ENCODE results near the gene BRDT.

GRCh38 chr1:92017656-92018055 lies 68.5 kb downstream of the BRDT start:
- TF ChIP-seq POLR2AphosphoS5 (IDR thresholded peaks at IDR 0.05; ENCODE audit: borderline replicate concordance, low read depth, low read length) (no peak; the same call in 1 of the 2 replicates), EZH2 (IDR thresholded peaks at IDR 0.05) (no peak), FOXP2 (optimal IDR thresholded peaks at IDR 0.05; ENCODE audit: control extremely low read depth, extremely low read length, insufficient read depth) (no peak)

Data from SK-N-MC (cell line).